Activated effector memory CD4-positive, alpha-beta T cell treated with Interleukin-2 at 50 U/mL for 16 hours (primary cell): ENCODE data around the gene LPP.
A peak's percentile ranks its signal among the peaks of the same experiment; 100 is the strongest.
"Not testable (repeated sequence)": the region's sequence is repeated elsewhere in the genome, so short reads cannot be mapped to it uniquely, and the experiment has no call there.

Source experiments
- DNase-seq: peaks from one replicate; pipeline ENCODE4 v3.0.0-alpha.2; 2020

LPP gene

GRCh38 chr3:188154014-188154808, at the start of gene LPP:
Gene LPP, plus strand, starts transcription at chr3:188154157. Its CDS starts 251,964 bp downstream, at chr3:188406121.
- peak; percentile 76 for DNase-seq

- DNase-seq: no peak
These were observed 48.0 kb upstream of the LPP start for GRCh38 chr3:188106006-188106405.

- DNase-seq: no peak
These were observed 47.5 kb upstream of the LPP start for GRCh38 chr3:188106454-188106853.

GRCh38 chr3:188106887-188107830, 46.8 kb upstream of the LPP start:
- DNase-seq: no peak

GRCh38 chr3:188108703-188109412, 45.1 kb upstream of the LPP start:
- DNase-seq: no peak

GRCh38 chr3:188111002-188111584, 42.9 kb upstream of the LPP start:
- DNase-seq: no peak

- no peak for DNase-seq
These were observed 40.2 kb upstream of the LPP start for GRCh38 chr3:188113756-188114155.

- DNase-seq: no peak
These were observed 34.1 kb upstream of the LPP start for GRCh38 chr3:188119846-188120245.

- DNase-seq: no peak
These were observed 31.3 kb upstream of the LPP start for GRCh38 chr3:188122571-188123169.

GRCh38 chr3:188123170-188123905, 30.6 kb upstream of the LPP start:
- no peak for DNase-seq

GRCh38 chr3:188124184-188124583, 29.8 kb upstream of the LPP start:
- no peak for DNase-seq

- DNase-seq: no peak
These were observed 28.9 kb upstream of the LPP start for GRCh38 chr3:188125076-188125475.

- no peak for DNase-seq
These were observed 27.7 kb upstream of the LPP start for GRCh38 chr3:188126276-188126675.

- DNase-seq: no peak
These were observed 27.0 kb upstream of the LPP start for GRCh38 chr3:188126934-188127333.

- DNase-seq: no peak
These were observed 25.1 kb upstream of the LPP start for GRCh38 chr3:188128905-188129304.

- DNase-seq: not testable (repeated sequence)
These were observed 22.9 kb upstream of the LPP start for GRCh38 chr3:188131023-188131422.

- DNase-seq: no peak
These were observed 20.7 kb upstream of the LPP start for GRCh38 chr3:188133219-188133618.

- DNase-seq: no peak
These were observed 20.3 kb upstream of the LPP start for GRCh38 chr3:188133646-188134045.

GRCh38 chr3:188134079-188134478, 19.9 kb upstream of the LPP start:
- no peak for DNase-seq

GRCh38 chr3:188134856-188135255, 19.1 kb upstream of the LPP start:
- no peak for DNase-seq

- no peak for DNase-seq
These were observed 18.7 kb upstream of the LPP start for GRCh38 chr3:188135271-188135670.

- no peak for DNase-seq
These were observed 16.9 kb upstream of the LPP start for GRCh38 chr3:188137051-188137450.
